BLaER1 (cell line): ENCODE results near the gene PIP5K1B.

Experiments
- H3K27ac ChIP-seq: shearing (Covaris generic); formaldehyde crosslinking; 2 replicates; pipeline ENCODE4 v1.8.1; 2022
- H3K27me3 ChIP-seq: shearing (Covaris generic); formaldehyde crosslinking; 2 replicates; pipeline ENCODE4 v1.8.1; 2022
- H3K36me3 ChIP-seq: shearing (Covaris generic); formaldehyde crosslinking; 2 replicates; pipeline ENCODE4 v1.8.1; 2022
- H3K4me1 ChIP-seq: shearing (Covaris generic); formaldehyde crosslinking; 2 replicates; pipeline ENCODE4 v1.8.1; 2022
- H3K4me2 ChIP-seq: shearing (Covaris generic); formaldehyde crosslinking; 2 replicates; pipeline ENCODE4 v1.8.1; 2022
- H3K4me3 ChIP-seq: shearing (Covaris generic); formaldehyde crosslinking; 2 replicates; pipeline ENCODE4 v1.8.1; 2022
- H3K9ac ChIP-seq: shearing (Covaris generic); formaldehyde crosslinking; 2 replicates; pipeline ENCODE4 v1.8.1; 2022
- H3K9me3 ChIP-seq: shearing (Covaris generic); formaldehyde crosslinking; 2 replicates; pipeline ENCODE4 v1.8.1; 2022
- H4K20me1 ChIP-seq: shearing (Covaris generic); formaldehyde crosslinking; 2 replicates; pipeline ENCODE4 v1.8.1; 2022
- Cebpa-rat ChIP-seq: shearing (Covaris generic); IDR thresholded peaks from 2 replicates; pipeline ENCODE4 v1.8.1; 2022

PIP5K1B gene

DNA sequence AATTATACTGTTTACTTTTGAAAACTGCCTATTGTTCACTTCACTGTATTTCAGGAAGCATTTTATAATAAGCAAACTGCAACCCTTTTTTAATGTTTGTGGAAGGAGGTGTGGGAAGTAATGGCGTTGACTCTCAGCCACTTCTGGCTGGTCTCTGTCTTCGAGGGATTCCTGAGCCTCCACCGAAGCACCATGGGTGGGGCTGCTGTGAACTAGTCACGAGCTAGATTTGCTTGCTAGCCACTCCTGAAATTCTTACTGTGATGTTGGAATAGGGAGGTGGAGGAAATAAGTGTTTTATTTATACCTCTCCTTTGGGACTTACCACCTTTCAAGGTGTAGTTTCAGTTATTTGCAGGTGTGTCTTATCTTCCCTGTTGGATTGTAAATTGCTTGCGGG is 26.8 kb downstream of the PIP5K1B start:
- H3K27ac ChIP-seq, result no peak overlapping the region
- no peaks in the 10 kb centered on the region for H4K20me1 ChIP-seq
- H3K4me3 ChIP-seq, result no peak overlapping the region
- 0 out of 2 replicates have a peak, but pooled peaks cover 5% of the 10 kb centered on the region for H3K4me1 ChIP-seq
- H3K4me2 ChIP-seq, result no peak overlapping the region
- no peaks in the 10 kb centered on the region for H3K9me3 ChIP-seq
- H3K27me3 ChIP-seq, result no peaks in the 10 kb centered on the region
- no peak overlapping the region for H3K9ac ChIP-seq
- no peaks in the 10 kb centered on the region for H3K36me3 ChIP-seq
- TF ChIP-seq Cebpa-rat, result no peak

- no peaks in the 10 kb centered on the region for H3K9me3 ChIP-seq
- H3K4me3 ChIP-seq, result no peak overlapping the region
- H4K20me1 ChIP-seq, result no peaks in the 10 kb centered on the region
- no peak overlapping the region for H3K9ac ChIP-seq
- H3K4me2 ChIP-seq, result no peak overlapping the region; the same call in 1 of the 2 replicates
- H3K27me3 ChIP-seq, result no peaks in the 10 kb centered on the region
- no peak for TF ChIP-seq Cebpa-rat
- 0 out of 2 replicates have a peak, but pooled peaks cover 5% of the 10 kb centered on the region for H3K4me1 ChIP-seq
- no peaks in the 10 kb centered on the region for H3K36me3 ChIP-seq
- no peak overlapping the region for H3K27ac ChIP-seq
These were observed 27.5 kb downstream of the PIP5K1B start for GRCh38 chr9:68732405-68733020.

GRCh38 chr9:68733021-68733405 is 28.0 kb downstream of the PIP5K1B start:
- Histone ChIP-seq H3K9me3 (no peaks in the 10 kb centered on the region), H3K9ac (no peak overlapping the region), H3K4me1 (0 out of 2 replicates have a peak, but pooled peaks cover 5% of the 10 kb centered on the region), H3K4me3 (no peak overlapping the region), H3K27ac (no peak overlapping the region), H4K20me1 (no peaks in the 10 kb centered on the region), H3K27me3 (no peaks in the 10 kb centered on the region), H3K4me2 (no peak overlapping the region; the same call in 1 of the 2 replicates), H3K36me3 (no peaks in the 10 kb centered on the region)
- no peak for TF ChIP-seq Cebpa-rat

DNA sequence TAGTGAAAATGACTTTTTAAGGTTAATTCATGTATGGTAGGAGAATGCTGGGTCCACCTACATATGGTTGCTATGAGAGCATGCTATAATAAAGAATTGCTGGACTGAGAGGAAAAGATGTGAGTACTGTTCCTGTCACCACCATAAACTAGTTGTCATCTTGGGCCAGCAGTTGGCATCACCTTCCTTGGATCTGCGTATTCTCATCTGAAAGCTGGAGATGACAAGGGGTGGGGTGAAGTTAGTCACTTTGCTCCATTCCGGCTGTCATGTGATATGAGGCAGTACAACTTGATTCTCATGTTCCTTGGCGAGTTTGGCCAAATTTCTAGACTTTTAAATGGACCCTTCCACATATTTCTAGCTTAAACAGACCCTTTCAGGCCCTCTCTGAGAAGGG is 33.3 kb downstream of the PIP5K1B start:
- Histone ChIP-seq H3K27ac (no peak overlapping the region), H3K9me3 (no peaks in the 10 kb centered on the region), H4K20me1 (no peaks in the 10 kb centered on the region), H3K4me2 (no peak overlapping the region), H3K27me3 (no peaks in the 10 kb centered on the region), H3K4me3 (no peak overlapping the region), H3K36me3 (no peaks in the 10 kb centered on the region), H3K4me1 (no peaks in the 10 kb centered on the region), H3K9ac (no peak overlapping the region)
- no peak for TF ChIP-seq Cebpa-rat

GRCh38 chr9:68739621-68740174 is 34.7 kb downstream of the PIP5K1B start:
- H3K4me2 ChIP-seq, result no peak overlapping the region
- H3K9ac ChIP-seq, result no peak overlapping the region
- TF ChIP-seq Cebpa-rat, result no peak
- H3K36me3 ChIP-seq, result no peaks in the 10 kb centered on the region
- no peak overlapping the region for H3K4me3 ChIP-seq
- no peaks in the 10 kb centered on the region for H3K9me3 ChIP-seq
- H3K27ac ChIP-seq, result no peak overlapping the region
- H3K4me1 ChIP-seq, result no peaks in the 10 kb centered on the region
- no peaks in the 10 kb centered on the region for H3K27me3 ChIP-seq
- H4K20me1 ChIP-seq, result no peaks in the 10 kb centered on the region

- no peaks in the 10 kb centered on the region for H3K4me1 ChIP-seq
- H3K9me3 ChIP-seq, result no peaks in the 10 kb centered on the region
- no peak for TF ChIP-seq Cebpa-rat
- H3K4me3 ChIP-seq, result no peak overlapping the region
- H3K4me2 ChIP-seq, result no peak overlapping the region
- H3K36me3 ChIP-seq, result no peaks in the 10 kb centered on the region
- H3K27me3 ChIP-seq, result no peaks in the 10 kb centered on the region
- no peaks in the 10 kb centered on the region for H4K20me1 ChIP-seq
- H3K27ac ChIP-seq, result no peak overlapping the region
- no peak overlapping the region for H3K9ac ChIP-seq
These were observed 35.5 kb downstream of the PIP5K1B start for GRCh38 chr9:68740561-68740960.

- no peaks in the 10 kb centered on the region for H4K20me1 ChIP-seq
- H3K4me3 ChIP-seq, result no peak overlapping the region
- H3K36me3 ChIP-seq, result no peaks in the 10 kb centered on the region
- no peak overlapping the region for H3K4me2 ChIP-seq
- no peaks in the 10 kb centered on the region for H3K9me3 ChIP-seq
- no peak overlapping the region for H3K27ac ChIP-seq
- TF ChIP-seq Cebpa-rat, result no peak
- H3K9ac ChIP-seq, result no peak overlapping the region
- H3K4me1 ChIP-seq, result no peaks in the 10 kb centered on the region
- no peaks in the 10 kb centered on the region for H3K27me3 ChIP-seq
These were observed 36.2 kb downstream of the PIP5K1B start for GRCh38 chr9:68741234-68741633.

- no peak overlapping the region for H3K9ac ChIP-seq
- no peaks in the 10 kb centered on the region for H3K4me1 ChIP-seq
- no peaks in the 10 kb centered on the region for H3K27me3 ChIP-seq
- H3K4me2 ChIP-seq, result no peak overlapping the region
- no peak overlapping the region for H3K4me3 ChIP-seq
- no peaks in the 10 kb centered on the region for H3K36me3 ChIP-seq
- TF ChIP-seq Cebpa-rat, result no peak
- no peak overlapping the region for H3K27ac ChIP-seq
- no peaks in the 10 kb centered on the region for H3K9me3 ChIP-seq
- no peaks in the 10 kb centered on the region for H4K20me1 ChIP-seq
These were observed 36.8 kb downstream of the PIP5K1B start for GRCh38 chr9:68741704-68742332.

DNA sequence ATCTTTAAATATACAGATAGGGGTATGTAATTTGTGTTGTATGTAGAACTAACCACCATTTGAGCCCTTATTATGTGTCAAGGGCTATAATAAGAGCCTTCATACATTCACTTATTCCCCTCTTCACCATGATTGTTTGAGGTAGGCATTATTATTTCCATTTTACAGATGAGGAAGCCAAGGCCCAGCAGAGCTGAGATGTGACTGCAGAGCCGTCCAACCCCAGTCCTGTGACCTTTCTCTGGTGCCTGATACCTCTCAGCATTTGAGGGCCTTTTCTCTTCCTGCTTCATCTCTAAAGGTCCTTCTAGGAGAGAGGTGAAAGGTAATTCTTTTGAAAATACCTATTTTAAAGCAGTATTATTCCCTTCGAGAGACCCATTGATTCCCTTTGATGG is 37.3 kb downstream of the PIP5K1B start:
- Histone ChIP-seq H3K4me3 (no peak overlapping the region), H3K4me1 (no peaks in the 10 kb centered on the region), H3K9ac (no peak overlapping the region), H3K9me3 (no peaks in the 10 kb centered on the region), H3K4me2 (no peak overlapping the region), H3K27ac (no peak overlapping the region), H3K36me3 (no peaks in the 10 kb centered on the region), H3K27me3 (no peaks in the 10 kb centered on the region), H4K20me1 (no peaks in the 10 kb centered on the region)
- TF ChIP-seq Cebpa-rat, result no peak

- Histone ChIP-seq H3K27ac (no peak overlapping the region), H3K9me3 (no peaks in the 10 kb centered on the region), H4K20me1 (no peaks in the 10 kb centered on the region), H3K36me3 (no peaks in the 10 kb centered on the region), H3K4me2 (no peak overlapping the region), H3K27me3 (no peaks in the 10 kb centered on the region), H3K4me1 (no peaks in the 10 kb centered on the region), H3K9ac (no peak overlapping the region), H3K4me3 (no peak overlapping the region)
- TF ChIP-seq Cebpa-rat, result no peak
These were observed 39.4 kb downstream of the PIP5K1B start for GRCh38 chr9:68744426-68744825.
